ENCODE measurements around the gene CLK3. TPM values are rescaled to one million over a fixed set of nuclear protein-coding genes. Genes with fewer than 3 reads are reported as not detected.
A peak's percentile ranks its signal among the peaks of the same experiment; 100 is the strongest.

CLK3 gene
- total RNA-seq, 1 experiment from 2014 or later: 56.2 TPM

GRCh38 chr15:74663303-74664027, 47.8 kb downstream of the CLK3 start:
- Histone ChIP-seq H3K4me3 (ENCODE audit: low read length) (no peak overlapping the region), H3K9me2 (replicated peaks; ENCODE audit: low read length) (no peaks in the 10 kb centered on the region), H3F3A (ENCODE audit: low read length, unreplicated experiment) (no peaks in the 10 kb centered on the region), H2AFZ (ENCODE audit: low read length) (no peak overlapping the region), H3K27ac (ENCODE audit: low read length) (peak overlapping the region; percentile 31), H3K27me3 (ENCODE audit: low read length) (no peaks in the 10 kb centered on the region), H3K4me2 (ENCODE audit: low read length) (peak overlapping the region; percentile 11; the same call in 1 of the 2 replicates), H3K9ac (ENCODE audit: low read length) (no peak overlapping the region), H3K9me3 (ENCODE audit: low read length) (no peaks in the 10 kb centered on the region), H4K20me1 (ENCODE audit: low read length) (peaks cover 7% of the 10 kb centered on the region; the same call in 1 of the 2 replicates), H3K36me3 (ENCODE audit: low read depth, low read length) (peaks cover 14% of the 10 kb centered on the region; the same call in 1 of the 2 replicates), H3K79me2 (ENCODE audit: low read length) (peaks cover 32% of the 10 kb centered on the region), H3K4me1 (ENCODE audit: insufficient read depth, low read length) (peaks cover 14% of the 10 kb centered on the region)
- BruUV-seq (replicated peaks): no TSS peak
- ChIA-PET POLR2A (ENCODE audit: unreplicated experiment) (interaction anchor here (0.5 kb wide), 1 partner anchor 267 kb away, joined by 3 read pairs; no protein-coding TSS in a partner anchor), CTCF (no interaction called here)
- TF ChIP-seq EZH2 (IDR thresholded peaks at IDR 0.05; ENCODE audit: low read length, unreplicated experiment) (no peak), EZH2phosphoT487 (IDR thresholded peaks at IDR 0.05; ENCODE audit: borderline replicate concordance, low read length) (no peak), CTCF (conservative IDR thresholded peaks at IDR 0.05; ENCODE audit: low read depth, low read length) (no peak)
- ATAC-seq (no peak), DNase-seq (no peak)
- intact Hi-C loops (cut with micrococcal nuclease): no loop called here

GRCh38 chr15:74664028-74664616, 48.5 kb downstream of the CLK3 start:
- peaks cover 14% of the 10 kb centered on the region; the same call in 1 of the 2 replicates for H3K36me3 ChIP-seq (ENCODE audit: low read depth, low read length)
- H3K4me3 ChIP-seq (ENCODE audit: low read length): no peak overlapping the region
- peak overlapping the region; percentile 11 for H3K4me2 ChIP-seq (ENCODE audit: low read length)
- H3K27me3 ChIP-seq (ENCODE audit: low read length): no peaks in the 10 kb centered on the region
- H2AFZ ChIP-seq (ENCODE audit: low read length): 0 out of 2 replicates have a peak overlapping the region, but pooled peaks have one; percentile 35
- peaks cover 7% of the 10 kb centered on the region; the same call in 1 of the 2 replicates for H4K20me1 ChIP-seq (ENCODE audit: low read length)
- H3F3A ChIP-seq (ENCODE audit: low read length, unreplicated experiment): no peaks in the 10 kb centered on the region
- intact Hi-C loops (cut with micrococcal nuclease): no loop called here
- ChIA-PET CTCF (no interaction called here), POLR2A (ENCODE audit: unreplicated experiment) (no interaction called here)
- TF ChIP-seq EZH2phosphoT487 (IDR thresholded peaks at IDR 0.05; ENCODE audit: borderline replicate concordance, low read length) (no peak), EZH2 (IDR thresholded peaks at IDR 0.05; ENCODE audit: low read length, unreplicated experiment) (no peak), CTCF (conservative IDR thresholded peaks at IDR 0.05; ENCODE audit: low read depth, low read length) (no peak)
- H3K4me1 ChIP-seq (ENCODE audit: insufficient read depth, low read length): peaks cover 14% of the 10 kb centered on the region
- ATAC-seq (peak; percentile 93), DNase-seq (peak; percentile 60)
- H3K79me2 ChIP-seq (ENCODE audit: low read length): peaks cover 32% of the 10 kb centered on the region
- no peaks in the 10 kb centered on the region for H3K9me2 ChIP-seq (replicated peaks; ENCODE audit: low read length)
- no peak overlapping the region for H3K9ac ChIP-seq (ENCODE audit: low read length)
- H3K27ac ChIP-seq (ENCODE audit: low read length): peak overlapping the region; percentile 31
- BruUV-seq (replicated peaks): no TSS peak
- H3K9me3 ChIP-seq (ENCODE audit: low read length): no peaks in the 10 kb centered on the region
